Caki2 (cell line): ENCODE results near the gene WDR83. TPM values are rescaled to one million over a fixed set of nuclear protein-coding genes. Genes with fewer than 3 reads are reported as not detected.
"Not testable (repeated sequence)": the region's sequence is repeated elsewhere in the genome, so short reads cannot be mapped to it uniquely, and the experiment has no call there.

ENCODE experiments used
- DNase-seq: peaks from one replicate; pipeline ENCODE4 v3.0.0-alpha.2; 2015; ENCODE audit warnings: low read depth
- in situ Hi-C: cut with HindIII; loops from 2 replicates; pipeline ENCODE4 v1.10.0; 2016; ENCODE audit warnings: low sequenced_read_pairs, low pct_unique_long_range_greater_than_20kb, mixed read lengths
- total RNA-seq: library from RNA; depleted of rRNA; stranded (reverse); fragments of >200 nt; shearing (Covaris generic); gene quantifications from 2 replicates; pipeline ENCODE4 v1.2.3, GENCODE V29; 2014; ENCODE audit warnings: low replicate concordance

The WDR83 gene
- total RNA-seq, 1 experiment from 2014 or later: 20.6 TPM

DNA sequence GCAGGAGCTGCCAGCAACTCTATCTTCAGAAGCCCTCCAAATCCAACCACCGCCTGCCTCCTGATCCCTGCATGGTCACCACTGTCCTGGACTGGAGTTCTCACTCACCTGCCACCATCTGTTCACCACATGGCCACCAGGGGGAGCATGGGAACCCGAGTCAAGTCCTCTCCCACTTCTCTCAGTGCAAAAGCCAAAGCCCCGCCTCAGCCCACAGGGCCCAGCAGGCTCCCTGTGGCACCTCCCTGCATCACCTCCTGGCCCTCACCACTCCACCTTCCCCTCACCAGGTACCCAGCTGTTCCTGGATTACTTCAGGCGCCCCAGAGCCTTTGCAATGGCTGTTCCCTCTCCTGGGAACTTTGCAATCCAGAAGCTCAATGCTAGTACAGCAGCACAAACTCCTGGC is 9.8 kb downstream of the WDR83 start:
- in situ Hi-C loops: no loop called here
- peak; percentile 57 for DNase-seq

DNA sequence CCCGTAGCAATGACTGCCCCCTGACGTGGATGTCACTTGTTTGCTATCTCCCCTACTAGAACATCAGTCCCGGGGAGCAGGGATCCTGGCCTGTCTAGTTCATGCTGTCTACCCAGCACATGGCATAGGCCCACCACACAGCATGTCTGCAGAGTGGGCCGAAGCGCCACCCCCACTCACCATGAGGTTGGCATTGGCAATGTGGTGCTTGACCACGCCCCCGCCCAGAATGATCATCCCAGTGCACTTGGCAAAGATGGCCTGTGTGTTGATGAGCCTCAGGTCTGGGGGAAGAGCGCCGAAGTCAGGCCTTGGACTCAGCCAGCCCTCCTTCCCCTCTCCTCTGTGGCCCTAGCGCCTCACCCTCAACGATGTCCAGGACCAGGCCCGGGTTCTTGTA is 10.3 kb downstream of the WDR83 start:
- in situ Hi-C loops: no loop called here
- no peak for DNase-seq

DNA sequence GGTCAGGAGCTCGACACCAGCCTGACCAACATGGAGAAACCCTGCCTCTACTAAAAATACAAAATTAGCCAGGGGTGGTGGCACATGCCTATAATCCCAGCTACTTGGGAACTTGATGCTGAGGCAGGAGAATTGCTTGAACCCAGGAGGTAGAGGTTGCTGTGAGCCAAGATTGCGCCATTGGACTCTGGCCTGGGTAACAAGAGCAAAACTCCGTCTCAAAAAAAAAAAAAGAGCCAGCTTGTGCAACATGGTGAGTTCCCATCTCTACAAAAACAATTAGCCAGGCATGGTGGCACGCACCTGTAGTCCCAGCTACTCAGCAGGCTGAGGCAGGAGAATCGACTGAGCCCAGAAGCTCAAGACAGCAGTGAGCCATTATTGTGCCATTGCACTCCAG is 11.4 kb downstream of the WDR83 start:
- DNase-seq, in situ Hi-C loops: not testable (repeated sequence)

DNA sequence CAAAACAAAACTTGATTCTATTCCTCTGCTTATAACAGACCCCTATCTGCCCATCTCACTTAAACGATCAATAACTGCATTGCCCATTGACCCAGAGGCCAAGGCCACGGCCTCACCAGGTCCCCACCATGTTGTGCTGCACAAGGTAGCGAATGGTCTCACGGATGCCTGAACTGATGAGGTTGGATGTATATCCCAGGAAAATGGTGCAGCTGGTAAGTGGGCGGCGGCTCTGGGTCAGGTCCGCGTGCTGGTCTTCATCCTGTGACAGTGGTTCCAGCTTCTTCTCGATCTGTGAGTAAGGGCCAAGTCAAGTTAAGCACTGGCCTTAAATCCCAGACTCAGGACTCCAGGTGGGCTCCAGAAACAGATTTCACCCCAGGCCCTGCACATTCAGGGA is 13.4 kb downstream of the WDR83 start:
- in situ Hi-C loops: no loop called here
- no peak for DNase-seq

DNA sequence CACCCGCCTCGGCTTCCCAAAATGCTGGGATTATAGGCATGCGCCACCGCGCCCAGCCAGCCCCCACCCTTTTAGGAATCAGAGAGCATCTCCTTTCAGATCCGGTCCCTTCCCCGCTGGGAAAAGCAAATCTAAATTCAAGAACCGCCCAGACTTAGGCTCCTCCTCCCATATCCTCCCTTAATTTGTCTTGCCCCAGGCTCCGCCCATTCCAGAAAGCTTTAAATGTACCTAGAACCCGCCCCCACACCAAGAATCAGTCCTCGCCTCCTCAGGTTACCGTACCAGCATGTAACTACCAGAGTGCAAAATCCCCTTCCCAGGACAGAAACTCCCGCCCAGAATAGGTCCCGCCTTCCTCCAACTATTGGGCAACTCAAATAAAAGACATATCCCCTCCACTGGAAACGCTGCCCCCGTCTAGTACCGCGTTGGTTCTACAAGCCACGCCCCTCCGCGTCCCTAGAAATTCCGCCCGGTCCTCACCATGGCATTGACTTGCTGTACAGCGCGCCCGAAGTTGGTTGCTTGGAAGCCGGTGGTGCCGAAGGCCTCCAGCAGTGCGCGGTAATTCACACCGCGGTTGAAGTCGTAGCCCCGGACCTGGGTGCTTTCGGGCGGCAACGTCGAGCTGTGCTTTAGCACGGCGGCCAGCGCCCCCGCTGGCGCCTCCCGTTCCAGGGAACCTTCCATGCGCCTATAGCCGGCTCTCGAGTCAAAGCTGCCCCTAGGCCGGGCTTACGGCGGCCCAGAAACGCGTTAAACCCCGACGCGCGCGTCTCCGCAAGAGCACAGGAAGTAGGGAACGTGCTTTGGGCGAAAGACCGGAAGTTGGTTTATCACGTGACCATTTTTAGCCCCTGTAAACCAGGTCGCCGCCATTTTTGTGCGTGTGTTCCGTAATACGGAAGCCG is 14.7 kb downstream of the WDR83 start, which contains the start of gene DHPS:
Gene DHPS (minus strand): TSS at position 807 of the 914 bp plus-strand sequence. CDS start 114 bp downstream, at position 693.
- peak; percentile 99 for DNase-seq
- in situ Hi-C loops: no loop called here

DNA sequence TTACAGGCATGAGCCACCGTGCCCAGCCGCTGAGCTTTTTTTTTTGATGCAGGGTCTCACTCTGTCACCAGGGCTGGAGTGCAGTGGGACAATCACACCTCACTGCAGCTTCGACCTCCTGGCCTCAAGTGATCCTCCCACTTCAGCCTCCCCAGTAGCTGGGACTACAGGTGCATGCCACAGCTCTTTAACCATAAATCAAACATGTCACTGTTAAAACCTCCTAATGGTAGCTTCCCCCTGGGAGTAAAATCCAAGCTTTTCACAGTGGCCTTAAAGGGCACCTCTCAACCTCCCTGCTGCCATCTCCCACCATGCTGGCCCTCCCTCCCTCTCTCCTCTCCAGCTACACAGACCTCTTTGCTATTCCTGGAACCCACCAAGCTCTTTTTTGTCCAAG is 19.2 kb downstream of the WDR83 start:
- in situ Hi-C loops: no loop called here
- no peak for DNase-seq

DNA sequence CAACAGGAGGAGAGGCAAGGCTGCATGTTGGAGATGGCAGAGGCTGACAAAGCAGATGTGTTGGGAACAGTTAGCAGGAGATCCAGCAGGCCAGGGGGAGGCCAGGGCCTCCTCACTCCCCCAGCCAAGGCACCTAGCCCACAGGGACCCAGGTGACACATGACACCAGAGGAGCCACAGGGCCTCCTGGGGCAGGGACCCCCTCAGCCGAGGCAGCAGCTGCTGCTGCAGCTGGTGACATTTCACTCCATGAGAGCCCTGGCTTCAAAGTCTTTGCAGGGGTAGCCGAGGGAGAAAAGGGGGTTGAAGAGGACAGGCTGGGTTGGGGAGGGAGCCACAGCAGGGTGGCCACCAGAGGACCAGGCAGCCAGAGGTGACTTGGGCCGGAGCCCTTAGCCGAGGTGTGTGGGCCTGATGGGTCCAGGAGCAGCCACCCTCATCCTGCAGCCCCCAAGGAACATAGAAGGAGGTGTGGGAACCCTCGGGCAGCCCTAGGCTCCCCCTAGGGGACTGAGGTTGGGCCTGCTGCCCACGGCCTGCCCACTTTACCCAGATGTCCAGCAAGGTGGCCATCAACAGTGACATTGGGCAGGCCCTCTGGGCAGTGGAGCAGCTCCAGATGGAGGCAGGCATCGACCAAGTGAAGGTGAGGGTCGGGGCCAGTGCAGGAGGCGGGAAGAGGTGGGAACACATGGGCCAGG is 21.0 kb downstream of the WDR83 start, which contains the start of gene GNG14:
Gene GNG14 (plus strand): TSS at position 503 of the 701 bp plus-strand sequence. CDS start 51 bp downstream, at position 554.
- in situ Hi-C loops: no loop called here
- DNase-seq: no peak

DNA sequence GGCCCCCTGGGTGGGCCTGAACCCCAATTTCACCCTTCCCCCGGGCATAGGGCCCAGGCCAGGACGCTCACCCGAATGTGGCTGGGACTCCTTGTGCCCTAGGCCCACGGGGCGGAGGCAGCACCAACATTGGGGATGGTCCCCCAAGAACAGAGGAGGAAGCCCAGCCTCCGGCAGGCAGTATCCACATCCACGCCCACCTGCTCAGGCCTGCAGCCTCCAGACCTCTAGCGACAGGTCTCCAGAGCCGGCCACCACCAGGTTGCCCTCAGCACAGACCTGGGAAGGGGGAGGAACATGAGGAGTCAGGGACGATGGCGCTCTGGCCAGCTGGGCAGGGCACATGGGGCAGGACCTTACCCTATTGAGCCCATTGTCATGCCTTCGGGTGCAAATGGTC is 22.4 kb downstream of the WDR83 start:
- in situ Hi-C loops: no loop called here

DNA sequence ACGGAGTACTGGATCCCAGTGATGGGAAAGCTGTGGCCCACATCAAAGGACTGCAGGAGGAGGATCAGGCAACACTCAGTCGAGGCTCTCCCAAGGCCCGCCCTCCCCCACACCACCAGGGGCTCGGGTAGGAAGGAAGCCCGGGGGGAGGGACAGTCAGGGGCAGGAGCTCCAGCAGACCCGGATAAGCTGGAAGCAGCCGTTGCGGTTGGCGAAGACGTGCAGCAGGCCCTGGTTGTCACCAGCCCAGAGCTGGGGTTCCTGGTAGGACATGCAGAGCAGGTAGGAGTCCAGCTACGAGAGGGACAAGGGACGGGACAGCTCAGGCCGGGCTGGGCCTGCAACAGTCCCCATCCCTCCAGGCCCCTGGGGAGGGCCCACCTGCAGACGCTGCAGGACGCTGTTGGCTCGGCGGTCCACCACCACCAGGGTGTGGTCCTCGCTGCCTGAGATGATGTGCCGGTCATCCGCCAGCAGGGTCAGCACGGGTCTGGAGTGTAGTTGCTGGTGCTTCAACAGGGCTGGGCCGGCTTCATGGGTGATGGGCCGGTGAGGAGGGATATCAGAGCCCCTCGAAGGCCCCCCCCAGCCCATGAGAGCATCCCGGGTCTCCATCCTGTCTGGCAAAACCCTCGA is 23.1 kb downstream of the WDR83 start:
- in situ Hi-C loops: no loop called here
- no peak for DNase-seq

More for the DNA sequence above, 22.4 kb downstream of the WDR83 start:
- DNase-seq: no peak

DNA sequence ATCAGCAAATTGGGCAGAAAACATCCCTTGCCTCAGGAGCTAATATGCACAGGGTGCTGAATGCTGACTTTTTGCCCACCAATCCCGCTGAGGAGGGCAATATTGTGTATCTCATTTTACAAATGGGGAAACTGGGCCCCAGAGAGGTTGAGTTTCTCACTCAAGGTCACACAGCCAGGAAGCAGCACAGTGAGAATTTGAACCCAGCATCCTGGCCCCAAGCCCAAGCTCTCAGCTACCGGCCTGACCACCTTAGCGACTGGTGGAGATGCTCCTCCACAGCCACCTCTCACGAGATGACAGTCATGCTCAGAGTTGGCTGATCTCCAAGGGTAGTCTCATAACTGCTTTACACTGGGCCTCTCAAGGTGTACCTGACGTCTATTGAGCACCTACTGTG is 26.4 kb downstream of the WDR83 start:
- in situ Hi-C loops: no loop called here
- no peak for DNase-seq

DNA sequence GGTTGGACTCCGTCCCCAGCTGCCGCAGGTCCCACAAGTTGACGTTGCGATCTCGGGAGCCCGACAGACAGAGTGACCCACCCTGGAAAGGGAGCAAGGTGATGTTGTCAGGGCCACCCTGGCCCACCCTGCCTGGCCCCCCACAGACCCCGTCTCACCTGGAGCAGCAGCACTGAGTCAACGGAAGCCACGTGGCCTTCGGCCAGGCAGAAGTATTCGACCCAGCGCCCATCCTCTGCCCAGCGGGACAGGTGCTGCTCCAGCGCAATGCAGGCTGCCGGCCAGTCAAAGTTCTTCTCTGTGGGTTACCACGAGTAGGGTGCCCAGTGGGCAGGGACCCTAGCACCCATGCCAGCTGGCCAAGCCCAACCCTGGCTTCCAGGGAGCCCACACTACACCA is 28.0 kb downstream of the WDR83 start:
- DNase-seq: no peak
- in situ Hi-C loops: no loop called here

DNA sequence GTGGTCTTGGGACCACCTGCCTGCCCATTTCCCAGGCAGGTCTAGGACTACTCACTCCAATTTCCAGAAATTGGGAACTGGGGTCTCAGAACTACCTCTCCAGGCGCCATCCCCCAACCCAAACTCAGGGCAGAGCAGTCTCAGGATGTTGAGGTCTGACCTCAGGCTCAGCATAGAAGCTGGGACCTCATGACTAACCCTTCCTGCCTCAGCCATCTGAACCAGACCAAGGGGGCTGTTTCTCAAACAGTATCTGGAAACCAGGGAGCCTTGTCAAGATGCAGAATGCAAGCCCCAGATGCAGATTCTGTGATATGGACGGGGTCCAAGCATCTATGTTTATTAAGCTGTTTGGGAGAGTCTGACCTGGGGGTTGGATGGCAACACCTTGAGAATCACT is 28.5 kb downstream of the WDR83 start:
- no peak for DNase-seq
- in situ Hi-C loops: no loop called here

DNA sequence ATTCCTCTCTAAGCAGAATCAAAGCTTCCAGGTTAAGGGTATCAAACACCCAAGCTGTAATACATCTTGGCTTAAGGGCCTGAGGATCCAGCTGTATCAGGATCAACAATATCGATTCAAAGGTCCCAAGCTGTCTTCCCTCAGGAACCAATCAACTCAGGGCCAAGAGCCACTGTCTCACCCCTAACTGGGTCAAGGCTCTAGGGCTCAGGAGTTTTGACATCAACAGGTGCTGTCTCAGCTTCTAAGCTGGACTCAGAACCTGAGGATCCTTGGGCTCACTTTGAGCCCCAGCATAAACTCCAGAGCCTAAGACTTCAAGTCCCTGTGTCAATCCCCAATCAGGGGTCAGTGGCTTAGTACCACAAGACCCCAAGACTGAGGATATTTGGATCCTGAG is 28.9 kb downstream of the WDR83 start:
- in situ Hi-C loops: no loop called here
- no peak for DNase-seq

DNA sequence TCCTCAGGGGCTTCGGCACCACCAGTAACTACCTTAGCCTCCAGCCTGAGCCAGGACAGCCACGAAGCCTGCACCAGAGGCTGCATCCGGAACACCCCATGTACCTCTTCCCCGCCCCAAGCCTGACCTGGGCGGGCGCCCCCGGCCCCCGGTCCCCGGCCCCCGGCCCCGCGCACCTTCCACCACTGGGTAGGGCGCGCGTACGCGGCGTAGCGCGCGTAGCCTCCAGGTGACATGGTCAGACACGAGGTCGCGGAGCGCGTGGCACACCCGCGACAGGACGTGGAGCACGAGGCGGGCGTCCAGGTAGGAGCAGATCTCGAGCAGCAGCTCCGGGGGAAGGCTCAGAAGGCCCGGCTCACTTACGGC is 29.4 kb downstream of the WDR83 start:
- in situ Hi-C loops: no loop called here
- no peak for DNase-seq

DNA sequence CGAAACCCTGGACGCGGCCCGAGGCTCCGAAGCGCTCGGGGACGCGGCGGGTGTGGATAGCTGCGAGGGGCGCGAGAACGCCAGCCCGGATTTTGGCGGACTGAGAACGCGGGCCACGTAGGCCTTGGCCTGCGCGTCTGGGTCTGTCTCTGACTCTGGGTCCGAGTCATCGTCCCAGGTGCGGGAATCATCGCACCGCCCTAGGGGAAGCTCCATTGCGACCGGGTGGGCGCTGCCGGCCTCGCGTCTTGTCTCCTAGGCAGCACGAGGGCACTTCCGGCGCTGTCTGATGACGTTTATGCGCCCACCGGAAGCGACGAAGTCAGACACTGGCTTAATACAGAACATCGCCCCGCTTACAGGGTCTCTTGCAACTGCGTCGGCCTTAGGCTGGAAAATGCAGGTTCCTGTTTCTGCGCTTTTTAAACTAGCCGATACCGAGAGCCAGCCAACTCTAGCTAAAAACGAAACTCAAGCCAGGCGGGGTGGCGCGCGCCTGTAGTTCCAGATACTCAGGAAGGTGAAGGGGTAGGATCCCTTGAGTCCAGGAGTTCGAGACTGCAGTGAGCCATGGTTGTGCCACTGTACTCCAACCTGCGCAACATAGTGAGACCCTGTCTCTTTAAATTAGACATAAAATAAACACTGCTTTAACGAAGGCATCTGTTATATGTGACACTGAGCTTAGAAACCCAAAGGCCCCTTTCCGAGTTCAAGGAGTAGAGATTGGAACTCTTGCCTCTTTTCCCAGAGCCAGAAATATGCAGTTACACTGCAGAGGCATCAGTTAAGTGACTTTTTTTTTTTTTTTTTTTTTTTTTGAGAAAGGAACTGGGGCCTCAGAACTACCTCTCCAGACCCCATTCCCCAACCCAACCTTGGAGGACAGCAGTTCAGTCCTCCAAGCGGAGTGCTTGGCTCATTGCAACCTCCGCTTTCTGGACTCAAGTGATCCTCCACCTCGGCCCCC is 30.0 kb downstream of the WDR83 start, which contains the start of gene FBXW9:
Gene FBXW9 (minus strand): TSS at position 266 of the 970 bp plus-strand sequence. CDS start 50 bp downstream, at position 216.
- DNase-seq: peak; percentile 86
- in situ Hi-C loops: no loop called here

DNA sequence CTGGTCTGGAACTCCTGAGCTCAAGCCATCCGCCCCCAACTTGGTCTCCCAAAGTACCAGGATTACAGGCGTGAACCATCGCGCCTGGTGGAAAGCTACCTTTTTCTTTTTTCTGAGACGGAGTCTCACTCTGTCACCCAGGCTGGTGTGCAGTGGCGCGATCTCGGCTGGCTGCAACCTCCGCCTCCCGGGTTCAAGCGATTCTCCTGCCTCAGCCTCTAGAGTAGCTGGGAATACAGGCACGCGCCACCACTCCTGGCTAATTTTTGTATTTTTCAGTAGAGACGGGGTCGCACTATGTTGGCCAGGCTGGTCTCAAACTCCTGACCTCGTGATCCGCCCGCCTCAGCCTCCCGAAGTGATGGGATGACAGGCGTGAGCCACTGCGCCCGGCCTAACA is 30.8 kb downstream of the WDR83 start:
- DNase-seq, in situ Hi-C loops: not testable (repeated sequence)

DNA sequence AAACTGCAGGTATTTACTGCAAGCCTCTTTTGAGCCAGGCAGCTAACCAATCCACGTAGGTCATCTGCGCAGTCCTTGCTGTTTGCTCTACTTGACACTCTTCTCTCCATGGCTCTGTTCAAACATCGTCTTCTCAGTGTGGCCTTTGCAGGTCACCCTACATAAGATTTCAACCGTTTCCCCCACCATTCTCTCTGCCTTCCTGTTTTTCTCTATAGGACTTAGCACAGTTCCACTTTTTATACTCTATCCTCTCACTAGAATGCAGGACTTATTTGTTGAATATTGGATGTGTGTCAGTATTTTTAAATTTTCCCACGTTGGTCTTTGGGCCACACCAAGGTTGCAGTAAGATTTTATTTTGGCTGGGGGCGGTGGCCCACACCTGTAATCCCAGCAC is 31.5 kb downstream of the WDR83 start:
- in situ Hi-C loops: no loop called here
- no peak for DNase-seq
